Adipose tissue (tissue), 3 donors: ENCODE data around the gene PADI3. TPM values are rescaled to one million over a fixed set of nuclear protein-coding genes. Genes with fewer than 3 reads are reported as not detected.
"Not testable (repeated sequence)": the region's sequence is repeated elsewhere in the genome, so short reads cannot be mapped to it uniquely, and the experiment has no call there.

Source experiments
- H3K27ac ChIP-seq: one replicate; pipeline ENCODE4 v1.5.1; 2013; ENCODE audit warnings: low read depth, low read length
- WGBS, 3 donors: extraction: QIAGEN DNeasy Blood & Tissue Kit; methylation state at CpG; one replicate each; pipeline ENCODE4 v1.1.7; 2013; 5-methylcytosine and 5-hydroxymethylcytosine counted together
- polyA plus RNA-seq, 3 donors: library from polyadenylated mRNA; stranded (reverse); fragments of 200-250 nt; gene quantifications; one replicate each; pipeline ENCODE4 v1.2.3, GENCODE V29; 2013
- donor health status: healthy with polysubstance abuse.
- donor health status: Bipolar disorder and iron deficiency.
- donor health status: healthy.

PADI3 gene
- polyA plus RNA-seq, 3 donors, result not detected

- H3K27ac ChIP-seq, result no peak within 1 kb of the TSS
- 30 to 55% (median 40%) methylated on average over 8 of the region's 8 CpGs for WGBS, 3 donors
Measured at GRCh38 chr1:17307946-17308345, 59.0 kb downstream of the PADI3 start, which contains the start of gene PADI4. Gene PADI4 (plus strand): TSS chr1:17308197. CDS start chr1:17308223, 26 bp downstream.

DNA sequence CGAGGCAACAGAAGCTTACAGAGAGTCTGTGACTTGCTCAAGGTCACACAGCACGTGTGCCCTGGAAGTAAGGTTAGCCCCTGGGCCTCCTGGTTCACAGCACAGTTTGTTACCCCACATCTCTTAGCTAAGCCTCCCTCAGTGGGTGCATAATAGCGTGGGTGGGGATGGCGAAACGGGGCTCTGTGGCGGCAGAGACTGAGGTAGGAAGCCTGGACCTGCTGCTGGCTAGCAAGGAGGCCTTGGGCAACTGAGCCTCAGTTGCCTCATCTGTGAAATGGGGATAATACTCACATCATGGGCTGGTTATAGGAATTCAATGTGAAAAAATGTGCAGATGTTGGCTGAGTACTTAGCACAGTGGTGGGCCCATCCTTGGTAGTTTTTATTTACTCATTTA is 59.7 kb downstream of the PADI3 start:
- 34 to 56% (median 45%) methylated on average over 6 of the region's 6 CpGs for WGBS, 3 donors

DNA sequence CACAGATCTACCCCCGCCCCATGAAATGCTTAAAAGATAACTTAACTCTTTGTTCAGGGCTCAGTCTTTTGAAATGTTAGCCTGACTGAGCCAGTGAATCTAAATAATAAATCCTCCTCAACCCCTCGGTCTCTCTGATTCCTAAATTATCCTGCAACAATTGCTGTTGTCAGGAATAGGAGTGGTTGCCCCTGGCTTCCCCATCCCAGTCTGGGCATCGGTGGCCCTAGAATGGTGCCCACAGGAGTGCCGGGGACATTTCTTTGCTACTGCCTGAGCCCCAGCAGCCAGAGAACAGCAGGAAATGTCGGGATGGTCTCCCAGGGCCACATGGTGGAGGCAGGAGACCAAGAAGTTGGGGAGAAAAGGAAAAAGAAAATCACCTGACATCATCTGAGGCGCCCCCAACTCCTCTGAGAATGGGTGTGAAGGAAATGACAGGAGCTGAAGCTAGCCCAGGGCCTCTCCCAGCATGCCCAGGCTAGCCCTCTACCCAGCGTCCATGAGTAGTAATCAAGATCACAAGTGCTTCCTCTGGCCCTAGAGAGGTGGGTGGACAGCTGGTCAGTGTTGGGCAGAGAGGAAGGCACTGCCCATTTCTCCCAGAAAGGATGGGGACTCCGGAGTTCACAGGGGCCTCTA is 60.6 kb downstream of the PADI3 start:
- 54 to 58% (median 57%) methylated on average over 8 of the region's 8 CpGs for WGBS, 3 donors
- H3K27ac ChIP-seq, result no peak overlapping the region

More for the DNA sequence above, 59.7 kb downstream of the PADI3 start:
- H3K27ac ChIP-seq, result no peak overlapping the region

DNA sequence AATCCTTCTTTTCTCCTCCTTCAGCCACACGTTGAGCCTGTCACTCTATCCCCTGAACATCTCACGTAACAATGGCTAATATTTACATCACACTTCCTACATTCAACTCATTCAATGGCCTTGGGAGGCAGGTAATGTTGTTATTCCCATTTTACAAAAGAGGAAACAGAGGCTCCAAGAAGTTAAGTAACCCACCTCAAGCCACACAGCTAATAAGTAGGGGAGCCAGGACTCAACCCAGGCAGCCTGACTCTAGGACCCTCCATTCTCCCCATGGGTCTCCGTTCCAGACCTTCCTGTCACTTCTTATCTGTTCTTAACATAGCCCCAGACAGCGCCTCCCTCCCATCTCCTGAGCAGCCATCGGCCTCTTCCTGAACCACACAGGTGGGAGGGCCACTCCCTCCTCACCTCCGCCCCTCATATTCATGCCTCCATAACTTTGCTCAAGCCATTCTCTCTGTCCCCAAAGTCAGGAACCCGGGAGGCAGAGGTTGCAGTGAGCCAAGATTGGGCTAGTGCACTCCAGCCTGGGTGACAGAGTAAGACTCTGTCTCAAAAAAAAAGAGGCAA is 61.3 kb downstream of the PADI3 start:
- no peak overlapping the region for H3K27ac ChIP-seq
- WGBS, 3 donors, result 43 to 53% (median 46%) methylated on average over 7 of the region's 7 CpGs

DNA sequence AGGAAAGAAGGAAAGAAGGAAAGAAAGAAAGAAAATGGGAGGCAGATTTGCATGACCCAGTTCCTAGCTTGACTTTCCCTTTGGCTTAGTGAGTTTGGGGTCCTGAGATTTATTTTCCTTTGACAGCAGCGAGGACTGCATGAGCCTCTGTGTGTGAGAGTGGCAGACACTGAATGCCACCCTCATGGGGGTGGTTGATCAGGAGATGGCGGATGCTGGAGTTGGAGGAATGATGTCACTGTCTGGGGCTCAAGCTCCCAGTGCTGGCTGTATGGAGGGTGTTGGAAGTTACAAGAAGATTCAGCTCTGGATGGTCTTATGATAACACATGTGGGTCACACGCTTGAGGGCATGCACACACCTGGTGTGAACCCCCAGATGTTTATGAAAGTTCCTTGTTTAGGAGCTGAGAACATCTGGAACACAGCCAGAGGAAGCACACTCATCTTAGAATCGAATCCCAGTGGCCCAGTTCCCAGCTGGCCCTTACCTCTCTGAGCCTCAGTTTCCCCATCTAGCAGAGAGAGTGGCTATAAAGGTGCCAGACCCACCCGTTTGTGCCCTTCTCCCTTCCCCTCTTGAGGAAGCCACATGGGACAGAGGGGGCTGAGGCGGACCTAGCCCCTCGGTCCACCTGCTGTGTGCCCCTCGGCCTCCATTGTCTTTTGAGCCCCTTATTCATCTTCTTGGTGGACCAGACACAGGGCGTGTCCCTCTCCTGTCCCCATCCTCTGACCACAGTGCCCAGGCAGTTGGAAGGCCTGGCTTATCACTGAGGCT is 64.8 kb downstream of the PADI3 start:
- no peak overlapping the region for H3K27ac ChIP-seq
- WGBS, 3 donors, result 78 to 84% (median 80%) methylated on average over 9 of the region's 9 CpGs

- 49 to 60% (median 51%) methylated on average over 8 to 9 of the region's 9 CpGs for WGBS, 3 donors
Measured at GRCh38 chr1:17314491-17314971, 65.6 kb downstream of the PADI3 start.

GRCh38 chr1:17315542-17316130 is 66.7 kb downstream of the PADI3 start:
- 50 to 64% (median 60%) methylated on average over 7 of the region's 7 CpGs for WGBS, 3 donors
- H3K27ac ChIP-seq, result no peak overlapping the region

More at GRCh38 chr1:17314491-17314971, 65.6 kb downstream of the PADI3 start:
- no peak overlapping the region for H3K27ac ChIP-seq

DNA sequence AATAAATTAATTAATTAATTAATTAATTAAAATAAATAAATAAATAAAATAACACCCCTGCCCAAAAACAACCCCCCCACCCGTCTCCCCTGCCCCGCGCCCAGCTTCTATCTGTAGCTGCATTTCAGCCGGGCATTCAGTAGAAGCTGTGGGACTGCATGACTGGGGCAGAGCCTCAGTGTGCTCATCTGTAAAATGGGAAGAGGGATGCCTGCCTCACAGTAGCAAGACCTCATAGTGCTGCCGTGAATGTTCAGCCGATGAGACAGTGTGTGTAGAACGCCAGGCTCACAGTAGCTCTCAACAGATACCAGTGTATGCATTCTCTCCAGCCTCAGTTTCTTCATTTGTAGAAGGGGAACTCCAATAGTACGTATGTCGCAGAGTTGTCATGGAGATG is 67.8 kb downstream of the PADI3 start:
- WGBS, 3 donors, result 83 to 85% (median 84%) methylated on average over 9 of the region's 9 CpGs
- no peak overlapping the region for H3K27ac ChIP-seq

DNA sequence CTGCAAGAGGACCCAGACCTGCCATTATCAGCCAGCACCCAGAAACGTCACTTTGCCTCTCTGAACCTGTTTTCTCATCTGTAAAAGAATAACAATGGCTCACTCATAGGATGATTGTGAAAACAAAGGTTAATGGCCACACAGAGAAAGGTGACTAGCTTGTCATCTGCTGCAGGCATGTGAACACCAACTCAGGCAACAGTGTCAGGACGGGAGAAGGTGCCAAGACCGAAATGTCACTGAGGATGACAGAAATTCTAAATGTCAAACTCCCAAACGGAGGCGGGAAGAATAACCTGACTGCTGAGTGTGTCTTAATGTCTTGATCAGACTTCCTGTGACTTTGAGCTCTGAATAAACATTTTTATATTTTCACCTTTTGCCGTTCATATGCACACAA is 69.4 kb downstream of the PADI3 start:
- H3K27ac ChIP-seq, result no peak overlapping the region
- WGBS, 3 donors, result 34 to 67% (median 59%) methylated on average over 6 of the region's 6 CpGs

- 83 to 92% (median 91%) methylated on average over 11 of the region's 11 CpGs for WGBS, 3 donors
- H3K27ac ChIP-seq, result no peak overlapping the region
Measured at GRCh38 chr1:17319561-17320350, 70.9 kb downstream of the PADI3 start.

GRCh38 chr1:17321857-17322390 is 73.0 kb downstream of the PADI3 start:
- 62 to 84% (median 80%) methylated on average over 6 of the region's 6 CpGs for WGBS, 3 donors
- not testable (repeated sequence) for H3K27ac ChIP-seq

- 71 to 75% (median 74%) methylated on average over 5 of the region's 5 CpGs for WGBS, 3 donors
- H3K27ac ChIP-seq, result no peak overlapping the region
Measured at GRCh38 chr1:17328855-17329254, 80.0 kb downstream of the PADI3 start.

GRCh38 chr1:17329610-17330009 is 80.7 kb downstream of the PADI3 start:
- no peak overlapping the region for H3K27ac ChIP-seq
- WGBS, 3 donors, result 75 to 78% (median 75%) methylated on average over 4 of the region's 4 CpGs

DNA sequence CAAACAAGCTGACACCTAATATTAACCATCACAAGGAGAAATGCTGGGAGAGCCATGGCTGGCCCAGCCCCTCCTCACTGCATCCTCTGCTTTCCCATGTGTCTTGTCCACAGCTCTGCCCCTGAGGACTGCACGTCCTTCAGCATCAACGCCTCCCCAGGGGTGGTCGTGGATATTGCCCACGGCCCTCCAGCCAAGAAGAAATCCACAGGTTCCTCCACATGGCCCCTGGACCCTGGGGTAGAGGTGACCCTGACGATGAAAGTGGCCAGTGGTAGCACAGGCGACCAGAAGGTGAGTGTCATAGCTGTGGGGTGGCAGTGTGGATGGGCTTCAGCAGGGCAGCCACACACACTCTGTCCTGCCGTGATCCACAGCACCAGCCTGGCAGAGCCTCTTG is 82.0 kb downstream of the PADI3 start:
- H3K27ac ChIP-seq, result no peak overlapping the region
- WGBS, 3 donors, result 63 to 73% (median 72%) methylated on average over 7 of the region's 7 CpGs

DNA sequence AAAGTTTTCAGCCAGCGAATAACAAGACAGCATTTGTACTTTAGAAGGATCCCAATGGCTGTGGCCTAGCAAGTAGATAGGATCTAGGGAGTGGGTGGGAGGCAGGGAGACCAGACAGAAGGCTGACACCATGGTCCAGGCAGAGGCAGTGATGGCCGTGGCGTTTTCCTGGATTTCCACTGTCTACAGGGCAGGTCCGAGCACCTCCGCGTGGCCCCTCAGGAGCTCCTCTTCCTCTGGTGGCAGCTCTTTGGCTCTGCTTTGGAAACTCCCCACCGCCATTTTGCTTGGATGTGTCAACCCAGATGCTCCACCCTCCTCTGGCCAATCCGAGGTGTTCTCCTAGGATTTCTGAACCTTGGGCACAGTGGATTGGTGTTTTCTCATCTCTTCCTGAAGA is 84.2 kb downstream of the PADI3 start:
- H3K27ac ChIP-seq, result no peak overlapping the region
- 89 to 96% (median 90%) methylated on average over 8 of the region's 8 CpGs for WGBS, 3 donors
